D341Med (cell line): ENCODE measurements around the gene CHRM1.

ENCODE experiments used
- DNase-seq: peaks from one replicate; pipeline ENCODE4 v3.0.0; 2012; ENCODE audit warnings: low spot score

Gene CHRM1

GRCh38 chr11:62905296-62905695 lies 15.9 kb downstream of the CHRM1 start:
- DNase-seq: no peak

GRCh38 chr11:62902932-62903331 lies 18.2 kb downstream of the CHRM1 start:
- DNase-seq: no peak

GRCh38 chr11:62898027-62898426 lies 23.1 kb downstream of the CHRM1 start:
- DNase-seq: no peak

GRCh38 chr11:62897311-62897710 lies 23.9 kb downstream of the CHRM1 start:
- DNase-seq: no peak

GRCh38 chr11:62896049-62896448 lies 25.1 kb downstream of the CHRM1 start:
- no peak for DNase-seq

- no peak for DNase-seq
Measured at GRCh38 chr11:62895501-62895900, 25.7 kb downstream of the CHRM1 start.

GRCh38 chr11:62892077-62892922 lies 28.9 kb downstream of the CHRM1 start:
- no peak for DNase-seq

- no peak for DNase-seq
Measured at GRCh38 chr11:62889484-62890437, 31.4 kb downstream of the CHRM1 start.

- no peak for DNase-seq
Measured at GRCh38 chr11:62889126-62889483, 32.1 kb downstream of the CHRM1 start.

- DNase-seq: no peak
Measured at GRCh38 chr11:62888406-62888805, 32.8 kb downstream of the CHRM1 start.

- DNase-seq: peak; percentile 5
Measured at GRCh38 chr11:62885137-62885750, 35.9 kb downstream of the CHRM1 start.

GRCh38 chr11:62883673-62884072 lies 37.5 kb downstream of the CHRM1 start:
- no peak for DNase-seq

- DNase-seq: no peak
Measured at GRCh38 chr11:62882788-62883501, 38.2 kb downstream of the CHRM1 start.

GRCh38 chr11:62882431-62882749 lies 38.8 kb downstream of the CHRM1 start:
- DNase-seq: no peak

- DNase-seq: peak; percentile 83
Measured at GRCh38 chr11:62881579-62882430, 39.4 kb downstream of the CHRM1 start.

GRCh38 chr11:62880803-62881578 lies 40.2 kb downstream of the CHRM1 start, which contains the start of gene SLC3A2:
Gene SLC3A2, plus strand, starts transcription at chr11:62880896. Its CDS starts 128 bp downstream, at chr11:62881024.
- peak; percentile 87 for DNase-seq

GRCh38 chr11:62880231-62880802 lies 40.8 kb downstream of the CHRM1 start:
- no peak for DNase-seq

GRCh38 chr11:62879235-62879978 lies 41.8 kb downstream of the CHRM1 start:
- no peak for DNase-seq

- DNase-seq: no peak
Measured at GRCh38 chr11:62876712-62877111, 44.5 kb downstream of the CHRM1 start.
